GM12801 (cell line): Measurements from ENCODE around the gene SPATA31D1.

Experiments used
- CTCF ChIP-seq: IDR thresholded peaks from one replicate; pipeline ENCODE4 v1.5.1; 2011; ENCODE audit warnings: control low read depth; ENCODE audit not compliant: insufficient read length; ENCODE audit errors: extremely low read depth

Gene SPATA31D1

GRCh38 chr9:81971727-81972126 is 16.8 kb upstream of the SPATA31D1 start:
- no peak for TF ChIP-seq CTCF

GRCh38 chr9:81974764-81975163 is 13.8 kb upstream of the SPATA31D1 start:
- TF ChIP-seq CTCF = no peak

- no peak for TF ChIP-seq CTCF
Observed at GRCh38 chr9:81976351-81976750, 12.2 kb upstream of the SPATA31D1 start.

GRCh38 chr9:81979196-81979595 is 9.4 kb upstream of the SPATA31D1 start:
- no peak for TF ChIP-seq CTCF

GRCh38 chr9:81980568-81980967 is 8.0 kb upstream of the SPATA31D1 start:
- no peak for TF ChIP-seq CTCF

- TF ChIP-seq CTCF = no peak
Observed at GRCh38 chr9:81981883-81982282, 6.7 kb upstream of the SPATA31D1 start.

- no peak for TF ChIP-seq CTCF
Observed at GRCh38 chr9:81984928-81985327, 3.6 kb upstream of the SPATA31D1 start.

- TF ChIP-seq CTCF = no peak
Observed at GRCh38 chr9:81986051-81986450, 2.5 kb upstream of the SPATA31D1 start.
